Right renal cortex interstitium (tissue), 3 donors: ENCODE results near the gene BMPR1B. TPM values are rescaled to one million over a fixed set of nuclear protein-coding genes. Genes with fewer than 3 reads are reported as not detected.
"Not testable (repeated sequence)": the region's sequence is repeated elsewhere in the genome, so short reads cannot be mapped to it uniquely, and the experiment has no call there.

Experiments
- DNase-seq, 3 donors: peaks; one replicate each; pipeline ENCODE4 v3.0.0-alpha.2; 2013; ENCODE audit warnings: low read depth in 3 of 3, low spot score in 2 of 3
- polyA plus RNA-seq, 3 donors: library from polyadenylated mRNA; unstranded; fragments of 120-200 nt; gene quantifications; one replicate each; pipeline ENCODE4 v1.2.1, GENCODE V29; 2013; ENCODE audit not compliant: insufficient read length in 3 of 3

BMPR1B gene
- polyA plus RNA-seq, 3 donors, result 24.9 to 29.9 (median 25.3) TPM

DNA sequence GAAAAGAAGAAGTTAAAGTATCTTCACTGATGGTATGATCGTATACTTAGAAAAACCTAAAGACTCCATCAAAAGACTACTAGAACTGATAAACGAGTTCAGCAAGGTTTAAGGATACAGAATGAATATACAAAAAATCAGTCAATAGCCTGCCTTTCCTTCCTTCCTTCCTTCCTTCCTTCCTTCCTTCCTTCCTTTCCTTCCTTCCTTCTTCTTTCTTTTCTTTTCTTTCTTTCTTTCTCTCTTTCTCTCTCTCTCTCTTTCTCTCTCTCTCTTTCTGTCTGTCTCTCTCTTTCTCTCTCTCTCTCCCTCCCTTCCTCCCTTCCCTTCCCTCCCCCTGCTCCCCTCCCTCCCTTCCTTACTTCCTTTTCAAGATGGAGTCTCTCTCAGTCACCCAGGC lies 362.7 kb downstream of the BMPR1B start:
- no peak for DNase-seq

DNA sequence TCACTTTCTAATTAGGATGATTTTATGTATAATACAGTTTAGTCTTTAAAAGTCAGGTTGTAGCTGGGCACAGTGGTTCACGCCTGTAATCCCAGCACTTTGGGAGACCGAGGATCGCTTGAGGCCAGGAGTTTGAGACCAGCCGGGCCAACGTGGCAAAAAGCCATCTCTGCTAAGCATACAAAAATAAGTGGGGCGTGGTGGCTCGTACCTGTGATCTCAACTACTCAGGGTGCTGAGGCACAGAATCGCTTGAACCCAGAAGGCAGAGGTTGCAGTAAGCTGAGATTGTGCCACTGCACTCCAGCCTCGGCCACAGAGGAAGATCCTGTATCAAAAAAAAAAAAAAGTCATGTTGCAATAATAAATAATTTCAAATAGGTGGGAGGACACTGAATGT lies 364.2 kb downstream of the BMPR1B start:
- DNase-seq, result no peak

DNA sequence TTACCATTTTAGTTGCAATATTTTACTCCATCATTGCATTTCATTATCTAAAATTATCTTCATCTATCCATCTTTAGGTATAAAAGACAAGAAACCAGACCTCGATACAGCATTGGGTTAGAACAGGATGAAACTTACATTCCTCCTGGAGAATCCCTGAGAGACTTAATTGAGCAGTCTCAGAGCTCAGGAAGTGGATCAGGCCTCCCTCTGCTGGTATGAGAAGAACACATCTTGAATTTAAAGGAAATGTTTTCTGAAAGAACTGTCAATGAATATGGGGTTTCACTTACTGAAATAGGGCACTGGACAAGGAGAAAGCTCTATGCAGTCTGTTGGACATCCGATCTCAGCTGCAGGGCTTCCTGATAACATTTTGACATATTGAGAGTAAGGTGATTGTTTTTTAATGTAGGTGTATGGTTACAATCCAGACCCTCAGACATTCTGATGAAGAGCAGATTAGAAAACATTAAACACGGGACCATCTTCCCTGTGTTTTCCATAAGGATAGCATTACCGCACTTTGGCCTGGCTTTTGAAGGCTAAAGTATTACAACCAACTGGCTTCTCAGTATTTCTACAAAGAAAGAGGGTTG lies 367.2 kb downstream of the BMPR1B start:
- DNase-seq, result peak in 2 of 3 donors; percentile 32 to 39

DNA sequence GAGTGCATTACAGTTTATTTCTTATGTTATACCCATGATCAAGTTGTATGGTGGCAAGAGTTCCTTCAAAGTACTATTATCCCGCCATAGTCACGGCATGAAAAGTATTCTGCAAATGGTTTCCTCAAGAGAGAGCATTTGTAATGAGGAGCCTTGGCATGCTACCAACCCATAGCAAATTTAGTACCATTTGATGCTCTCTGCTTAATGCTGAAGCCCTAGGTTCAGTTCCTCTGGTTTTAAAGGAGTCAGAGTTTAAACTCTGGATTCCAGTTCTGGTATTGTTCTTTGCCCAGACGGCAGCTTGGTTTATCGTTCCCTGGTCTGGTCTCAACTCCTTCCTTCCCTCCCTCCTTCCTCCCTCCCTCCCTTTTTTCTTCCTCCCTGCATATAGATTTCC lies 371.3 kb downstream of the BMPR1B start:
- no peak for DNase-seq

DNA sequence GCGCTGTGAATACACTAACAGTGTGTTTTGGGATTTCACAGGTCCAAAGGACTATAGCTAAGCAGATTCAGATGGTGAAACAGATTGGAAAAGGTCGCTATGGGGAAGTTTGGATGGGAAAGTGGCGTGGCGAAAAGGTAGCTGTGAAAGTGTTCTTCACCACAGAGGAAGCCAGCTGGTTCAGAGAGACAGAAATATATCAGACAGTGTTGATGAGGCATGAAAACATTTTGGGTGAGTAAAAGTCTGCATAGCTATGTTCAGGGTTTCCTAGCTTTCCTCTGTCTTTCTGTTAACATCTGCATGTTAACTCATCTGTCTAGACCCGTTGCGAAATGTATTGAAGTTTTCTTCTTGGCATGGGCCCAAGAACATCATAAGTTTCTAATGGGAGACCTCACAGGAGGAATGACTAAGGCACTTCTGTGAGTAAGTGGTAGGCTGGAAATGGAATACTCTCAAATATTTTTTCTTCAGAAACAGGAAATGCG lies 372.1 kb downstream of the BMPR1B start:
- no peak for DNase-seq

DNA sequence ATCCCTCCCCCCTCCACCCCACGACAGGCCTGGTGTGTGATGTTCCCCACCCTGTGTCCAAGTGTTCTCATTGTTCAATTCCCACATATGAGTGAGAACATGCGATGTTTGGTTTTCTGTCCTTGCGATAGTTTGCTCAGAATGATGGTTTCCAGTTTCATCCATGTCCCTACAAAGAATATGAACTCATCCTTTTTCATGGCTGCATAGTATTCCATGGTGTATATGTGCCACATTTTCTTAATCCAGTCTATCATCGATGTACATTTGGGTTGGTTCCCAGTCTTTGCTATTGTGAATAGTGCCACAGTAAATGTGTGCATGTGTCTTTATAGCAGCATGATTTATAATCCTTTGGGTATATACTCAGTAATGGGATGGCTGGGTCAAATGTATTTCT lies 376.3 kb downstream of the BMPR1B start:
- not testable (repeated sequence) for DNase-seq

DNA sequence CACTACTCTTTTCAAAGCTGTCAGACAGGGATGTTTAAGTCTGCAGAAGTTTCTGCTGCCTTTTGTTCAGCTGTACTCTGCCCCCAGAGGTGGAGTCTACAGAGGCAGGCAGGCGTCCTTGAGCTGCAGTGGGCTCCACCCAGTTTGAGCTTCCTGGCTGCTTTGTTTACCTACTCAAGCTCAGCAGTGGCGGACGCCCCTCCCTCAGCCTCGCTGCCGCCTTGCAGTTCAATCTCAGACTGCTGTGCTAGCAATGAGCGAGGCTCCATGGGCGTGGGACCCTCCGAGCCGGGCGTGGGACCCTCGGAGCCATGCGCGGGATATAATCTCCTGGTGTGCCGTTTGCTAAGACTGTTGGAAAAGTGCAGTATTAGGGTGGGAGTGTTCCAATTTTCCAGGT lies 381.7 kb downstream of the BMPR1B start:
- DNase-seq, result not testable (repeated sequence)

DNA sequence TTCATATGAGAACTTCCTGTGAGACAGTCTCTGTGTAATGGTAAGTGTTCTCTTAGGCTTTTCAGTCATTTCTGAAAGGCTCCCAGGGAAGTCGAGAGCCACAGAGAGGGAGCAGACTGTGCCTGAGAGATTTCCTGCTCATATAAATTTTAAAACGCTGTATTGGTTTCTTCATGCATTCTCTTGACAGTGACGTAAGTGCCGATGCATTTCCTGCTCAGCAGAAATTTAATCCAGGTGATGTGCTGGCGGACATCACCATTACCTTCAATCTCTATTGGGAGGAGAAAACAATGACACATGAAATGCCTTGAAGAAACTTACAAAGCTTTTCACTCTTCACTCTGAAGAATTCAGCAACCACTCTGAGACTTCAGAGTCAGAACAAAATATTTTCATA lies 383.6 kb downstream of the BMPR1B start:
- no peak for DNase-seq

DNA sequence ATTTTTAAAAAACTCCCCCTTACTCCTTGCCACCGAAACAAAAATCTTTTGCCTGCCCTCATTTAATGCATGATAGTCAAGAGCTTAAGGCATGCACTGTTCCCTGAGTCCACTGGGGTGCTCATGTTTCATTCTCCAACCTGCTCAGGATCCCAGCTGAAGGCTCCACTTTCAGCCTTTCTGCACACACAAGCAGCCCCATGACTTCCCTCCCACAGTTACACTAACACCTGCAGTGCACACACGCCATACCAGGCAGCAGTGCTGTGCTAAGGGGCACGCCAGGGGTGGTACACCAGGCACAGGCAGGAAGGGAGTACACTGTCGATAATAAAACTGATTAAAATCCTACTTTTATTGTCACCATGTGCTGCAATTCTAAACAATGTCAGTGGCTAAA lies 385.2 kb downstream of the BMPR1B start:
- no peak for DNase-seq

DNA sequence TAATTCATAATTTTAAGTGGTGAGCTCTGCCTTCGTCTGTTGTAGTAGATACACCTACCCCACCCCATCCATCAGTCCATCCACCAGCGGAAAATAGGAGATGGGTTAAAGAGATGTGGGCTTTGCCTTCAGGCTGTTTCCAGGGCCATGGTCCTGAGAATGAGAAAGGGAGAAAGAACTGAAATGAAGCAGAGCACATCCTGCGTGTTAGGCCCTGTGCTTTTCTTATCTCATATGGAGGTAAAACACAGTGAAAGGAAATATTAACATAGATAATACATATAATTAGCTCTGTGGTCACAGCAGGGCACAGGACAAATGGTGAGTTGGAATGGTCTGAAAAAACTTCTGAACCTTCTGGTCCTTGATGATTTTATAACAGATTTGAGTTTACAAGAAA lies 393.5 kb downstream of the BMPR1B start:
- no peak for DNase-seq

DNA sequence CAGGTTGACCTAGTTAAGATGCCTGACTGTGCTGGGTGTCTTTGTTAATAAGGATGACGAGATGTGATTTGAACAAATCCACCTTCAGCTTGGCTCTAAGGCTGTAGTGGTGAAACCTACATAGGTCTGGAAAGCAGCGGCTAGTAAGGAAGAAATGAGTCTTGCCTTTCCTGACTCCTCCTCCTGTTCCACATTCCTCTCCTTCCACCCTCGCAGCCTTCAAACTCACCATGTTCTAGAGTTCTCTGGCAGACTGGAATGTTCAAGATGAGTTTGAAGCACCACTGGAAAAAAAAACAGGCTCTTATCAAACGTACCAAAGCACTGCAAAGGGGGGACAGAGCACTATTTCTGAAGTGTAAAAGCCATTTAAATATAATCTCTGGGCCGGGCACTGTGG lies 395.4 kb downstream of the BMPR1B start:
- no peak for DNase-seq

DNA sequence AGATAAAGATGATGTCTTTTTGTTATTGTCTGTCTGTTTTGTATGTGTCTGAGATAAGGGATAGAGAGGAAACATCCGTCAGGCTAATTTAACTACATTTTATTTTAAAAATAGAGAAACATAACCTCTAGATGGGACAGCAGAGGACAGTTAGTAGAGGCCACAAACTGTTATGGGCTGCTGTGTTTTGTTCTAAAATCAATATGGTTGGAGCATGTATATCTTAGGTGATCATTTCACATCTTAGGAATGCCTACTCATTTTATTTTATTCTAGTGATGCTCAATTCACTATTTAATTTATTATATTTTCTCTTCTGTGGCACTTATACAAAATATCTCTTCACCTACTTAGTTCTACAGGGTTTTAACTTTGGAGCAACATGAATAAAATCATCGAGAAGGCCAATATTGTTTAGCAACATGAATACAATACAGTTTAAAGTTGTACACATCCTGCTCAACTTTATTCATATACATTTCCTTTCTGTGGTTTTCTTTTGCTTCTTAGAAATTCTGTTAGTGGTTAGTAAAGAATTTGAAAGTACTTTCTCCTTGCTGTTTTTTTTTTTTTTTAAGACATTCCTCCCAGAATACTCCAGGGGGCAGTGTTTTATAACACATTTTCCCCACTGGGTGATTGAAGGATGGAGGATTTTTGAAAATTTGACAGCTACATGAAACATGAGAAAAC lies 398.1 kb downstream of the BMPR1B start:
- no peak for DNase-seq

DNA sequence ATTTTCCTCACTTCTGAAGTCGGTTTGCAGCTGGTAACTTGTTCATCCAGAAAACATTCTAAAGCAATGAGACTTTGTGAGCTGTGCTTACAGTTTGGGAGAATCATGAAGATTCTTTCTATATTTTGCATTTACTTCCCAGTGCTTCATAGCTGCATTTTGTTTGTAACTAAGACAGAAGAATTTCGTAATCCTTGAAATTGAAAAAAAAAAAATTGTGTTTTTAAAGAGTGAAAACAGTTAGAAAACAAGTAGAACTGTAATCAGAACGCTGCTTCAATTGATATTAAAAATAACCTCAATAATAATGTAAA lies 398.7 kb downstream of the BMPR1B start:
- DNase-seq, result no peak

DNA sequence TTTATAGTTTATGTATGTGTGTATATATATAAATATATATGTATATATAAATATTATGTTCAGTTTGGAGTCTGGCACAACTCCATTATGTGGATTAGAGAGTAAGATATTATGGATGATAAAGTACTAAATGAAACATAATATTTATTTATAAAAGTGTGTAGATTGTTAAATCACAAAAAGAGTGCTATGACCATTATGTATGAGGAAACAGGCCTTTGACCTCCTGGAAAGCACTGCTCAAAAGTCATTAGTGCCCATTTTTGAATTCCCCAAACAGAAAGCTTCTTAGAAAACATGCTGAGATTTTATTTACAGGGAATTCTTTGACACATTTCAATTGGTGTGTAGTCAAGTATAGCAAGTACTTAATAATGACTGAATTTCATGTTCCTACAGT lies 399.8 kb downstream of the BMPR1B start:
- no peak for DNase-seq

DNA sequence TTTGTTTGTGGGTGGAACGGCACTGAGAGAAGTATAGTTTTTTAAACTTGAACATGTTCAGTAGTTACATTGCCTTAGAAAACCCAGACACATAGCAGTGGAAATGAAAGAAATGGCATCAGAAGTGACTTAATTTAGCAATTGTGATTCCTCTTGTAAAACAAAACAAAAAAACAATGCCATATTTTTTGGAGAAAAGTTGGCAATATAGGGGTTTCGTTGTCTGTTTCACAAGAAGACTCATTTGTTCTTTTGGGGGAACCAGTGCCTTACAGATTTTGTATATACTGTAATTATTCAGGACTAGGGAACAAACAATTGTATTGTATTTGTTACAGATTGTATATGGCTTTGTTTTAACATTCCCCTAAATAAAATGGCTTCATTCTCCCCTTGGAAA lies 400.3 kb downstream of the BMPR1B start:
- DNase-seq, result no peak

DNA sequence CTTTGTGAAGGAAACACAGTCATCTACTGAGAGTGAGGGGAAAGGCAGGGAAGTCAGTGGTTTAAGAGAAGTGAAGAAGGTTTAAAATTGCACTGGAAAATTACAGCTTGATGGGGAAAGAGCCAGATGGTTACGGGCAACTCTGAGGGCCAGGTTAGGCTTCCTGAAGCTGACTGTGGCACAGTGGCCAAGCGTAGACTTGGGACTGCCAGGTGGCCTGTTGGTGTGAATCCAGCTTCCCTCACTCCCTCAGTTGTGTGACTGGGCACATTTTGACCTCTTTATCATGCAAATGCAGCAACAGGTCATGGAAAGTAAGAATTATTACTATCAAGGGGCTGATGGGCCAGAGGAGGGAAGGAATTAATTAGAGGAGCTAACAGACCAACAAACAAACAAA lies 400.9 kb downstream of the BMPR1B start:
- DNase-seq, result no peak

DNA sequence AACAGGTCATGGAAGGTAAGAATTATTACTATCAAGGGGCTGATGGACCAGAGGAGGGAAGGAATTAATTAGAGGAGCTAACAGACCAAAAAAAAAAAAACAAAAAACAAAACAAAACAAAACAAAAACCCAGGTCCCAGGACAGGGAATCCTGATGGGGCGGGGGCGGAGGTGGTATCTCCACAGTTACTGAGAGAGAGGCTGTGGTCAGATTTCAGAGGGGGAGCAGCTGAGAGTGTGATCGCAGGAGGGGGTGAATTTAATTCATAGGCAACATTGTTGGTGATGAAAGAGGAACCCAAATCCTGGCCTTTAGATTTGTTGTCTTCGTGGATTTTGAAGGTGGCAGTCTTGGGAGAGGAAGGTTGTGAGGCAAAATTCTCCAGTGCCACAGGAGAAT lies 401.6 kb downstream of the BMPR1B start:
- DNase-seq, result no peak

DNA sequence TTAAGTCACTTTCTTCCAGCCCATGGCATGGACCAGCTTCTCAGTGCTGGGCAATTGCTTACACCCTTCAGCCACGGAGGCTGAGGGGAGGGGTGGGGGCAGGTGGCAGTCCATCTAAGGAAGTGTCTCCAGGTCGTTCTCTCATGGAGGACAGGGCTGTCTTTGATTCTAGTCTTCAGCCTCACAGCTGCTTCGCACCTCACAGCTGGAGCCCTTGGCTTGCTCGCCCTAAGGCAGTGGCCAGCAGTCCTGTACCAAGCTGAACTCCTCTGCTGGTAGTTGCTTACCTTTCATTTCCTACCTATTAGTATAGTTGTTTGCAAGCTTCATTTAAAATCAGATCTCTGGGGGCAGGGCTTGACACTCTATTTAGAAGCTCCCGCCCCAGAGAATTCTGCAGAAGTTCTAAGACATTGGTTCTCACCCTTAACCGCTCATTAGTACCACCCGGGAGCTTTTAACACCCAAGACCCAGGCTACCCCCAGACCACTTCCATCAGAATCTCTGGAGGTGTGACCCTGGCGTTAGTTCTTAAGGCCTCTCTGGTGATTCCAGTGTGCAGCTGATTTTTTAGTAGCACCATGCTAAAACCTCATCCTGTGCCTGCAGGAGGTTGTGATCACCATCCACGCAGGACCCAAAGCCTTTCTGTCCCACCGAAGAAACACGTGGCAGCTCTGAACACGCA lies 404.2 kb downstream of the BMPR1B start:
- no peak for DNase-seq

DNA sequence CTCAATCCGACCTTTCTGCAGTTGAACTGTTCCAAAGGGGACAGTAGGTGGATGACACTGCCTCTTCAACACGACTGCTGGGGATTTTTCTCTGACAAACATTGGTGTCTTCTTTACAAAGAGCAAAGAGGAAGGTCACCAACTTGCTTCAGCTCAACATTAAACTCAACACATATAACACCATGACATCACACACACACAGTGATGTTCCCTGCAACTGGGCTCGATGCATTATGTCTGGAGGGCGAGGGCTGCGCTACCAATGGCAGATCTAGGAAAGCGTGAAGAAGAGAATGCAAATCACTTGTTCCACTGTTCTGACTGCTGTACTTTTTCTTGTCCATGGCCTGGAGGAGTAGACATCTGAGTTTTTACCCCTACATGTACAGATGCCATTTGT lies 405.1 kb downstream of the BMPR1B start:
- DNase-seq, result no peak

DNA sequence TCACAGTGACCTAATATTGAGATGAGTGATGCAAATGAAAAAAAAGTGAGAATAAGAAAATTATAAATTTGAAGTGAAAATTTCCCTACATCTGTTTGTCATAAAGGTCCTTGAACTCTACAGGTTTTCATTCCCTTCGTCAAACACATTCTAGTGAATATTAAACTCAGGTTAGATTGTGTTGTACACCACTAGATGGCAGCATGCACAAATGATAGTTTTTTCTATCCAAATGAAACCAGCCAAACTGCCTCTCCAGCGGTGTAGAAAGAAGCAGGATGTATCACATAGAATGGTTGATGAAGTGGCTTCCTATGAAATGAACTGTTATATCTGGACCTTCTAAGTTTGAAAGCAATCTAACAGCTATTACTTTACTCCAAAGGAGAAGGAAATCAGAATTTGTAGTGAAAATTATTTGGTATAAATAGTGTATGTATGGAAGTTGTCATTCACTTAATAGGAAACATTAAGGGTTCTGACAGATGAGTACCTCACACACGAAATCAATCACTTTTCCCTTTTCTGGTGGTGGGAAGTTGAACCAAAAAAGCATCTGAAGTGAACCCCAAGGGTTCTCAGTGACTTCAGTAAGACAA lies 408.3 kb downstream of the BMPR1B start:
- DNase-seq, result peak; percentile 55 to 65 (median 60)

DNA sequence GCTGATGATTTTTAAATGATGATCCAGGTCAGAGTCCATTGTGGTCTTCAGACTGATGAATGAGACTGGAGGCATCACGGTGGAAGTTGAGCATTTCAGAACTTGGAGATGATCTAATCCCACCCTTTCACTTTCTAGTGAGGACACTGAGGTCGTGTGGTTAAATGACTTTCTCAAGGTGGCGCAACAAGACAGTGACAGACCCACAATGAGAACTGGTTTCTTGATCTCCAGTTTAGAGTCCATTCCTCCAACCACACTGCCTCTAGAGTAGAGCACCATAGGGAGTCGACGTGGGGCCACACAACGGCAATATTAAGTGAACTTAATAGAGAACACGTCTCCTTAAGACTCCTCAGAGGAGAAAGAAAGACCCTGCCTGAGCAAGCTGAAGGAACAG lies 410.1 kb downstream of the BMPR1B start:
- no peak for DNase-seq

DNA sequence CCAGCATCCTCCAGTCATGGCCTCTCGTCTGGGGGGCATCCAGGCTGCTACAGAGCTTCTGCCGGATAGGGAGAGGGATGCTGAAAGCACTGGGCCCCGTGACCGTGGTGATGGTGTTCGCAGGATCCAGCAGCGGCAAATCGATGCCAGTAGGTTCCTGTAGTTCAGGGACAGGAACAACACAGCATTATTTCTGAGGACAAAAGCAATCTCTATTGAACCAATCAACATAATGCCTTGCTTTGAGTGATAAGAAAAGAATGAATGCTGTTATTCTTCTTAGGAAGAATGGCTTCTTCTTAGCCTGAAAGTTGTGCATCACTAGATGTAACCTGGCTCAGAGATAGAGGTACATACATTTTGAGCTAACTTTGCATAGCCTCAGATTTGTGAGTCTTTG lies 412.4 kb downstream of the BMPR1B start:
- no peak for DNase-seq
